GM12892 (cell line): ENCODE results near the gene SYNGR1.
"Not testable (repeated sequence)": the region's sequence is repeated elsewhere in the genome, so short reads cannot be mapped to it uniquely, and the experiment has no call there.

Experiments
- DNase-seq: peaks from one replicate; pipeline ENCODE4 v3.0.0; 2011; ENCODE audit not compliant: insufficient read length
- FAIRE-seq: peaks from 2 replicates; lab custom pipeline; 2011; peaks lifted over from hg19 to GRCh38; lab: Jason Lieb, UNC
- POLR2A ChIP-seq: IDR thresholded peaks from 2 replicates; pipeline ENCODE4 v1.6.1; 2011; ENCODE audit warnings: low read depth, low read length, control low read depth
- POLR2AphosphoS5 ChIP-seq: IDR thresholded peaks from 2 replicates; pipeline ENCODE4 v1.6.1; 2011; ENCODE audit warnings: low read depth, low read length, control low read depth
- TAF1 ChIP-seq: IDR thresholded peaks from 2 replicates; pipeline ENCODE4 v1.6.1; 2011; ENCODE audit warnings: low read depth, mild to moderate bottlenecking, control low read depth, low read length, borderline replicate concordance

SYNGR1 gene

GRCh38 chr22:39318507-39319283 is 31.1 kb upstream of the SYNGR1 start:
- TF ChIP-seq POLR2A (no peak), POLR2AphosphoS5 (no peak), TAF1 (no peak)
- FAIRE-seq (no peak), DNase-seq (no peak)

- peak; percentile 89 for DNase-seq
- FAIRE-seq, result peak; percentile 99
- TF ChIP-seq POLR2A (peak; percentile 100), POLR2AphosphoS5 (peak; percentile 100), TAF1 (peak; percentile 99)
Measured at GRCh38 chr22:39319284-39320022, 30.3 kb upstream of the SYNGR1 start, which contains the start of gene RPL3. RPL3 (minus strand) TSS chr22:39319623; CDS start chr22:39319597, 26 bp downstream.

- not testable (repeated sequence) for FAIRE-seq, DNase-seq
Measured at GRCh38 chr22:39320616-39321029, 29.2 kb upstream of the SYNGR1 start.

GRCh38 chr22:39325392-39325932 is 24.3 kb upstream of the SYNGR1 start:
- FAIRE-seq (no peak), DNase-seq (no peak)
- TF ChIP-seq POLR2A (no peak), TAF1 (no peak), POLR2AphosphoS5 (no peak)

- DNase-seq, result no peak
- TF ChIP-seq POLR2AphosphoS5 (no peak), TAF1 (no peak), POLR2A (no peak)
- FAIRE-seq, result no peak
Measured at GRCh38 chr22:39327995-39328754, 21.6 kb upstream of the SYNGR1 start.

- DNase-seq, FAIRE-seq: not testable (repeated sequence)
Measured at GRCh38 chr22:39330553-39330952, 19.2 kb upstream of the SYNGR1 start.

GRCh38 chr22:39332441-39333064 is 17.2 kb upstream of the SYNGR1 start:
- FAIRE-seq (no peak), DNase-seq (no peak)
- TF ChIP-seq POLR2AphosphoS5, result no peak
- TF ChIP-seq TAF1, result no peak

GRCh38 chr22:39336411-39336810 is 13.4 kb upstream of the SYNGR1 start:
- no peak for FAIRE-seq
- TF ChIP-seq TAF1 (no peak), POLR2A (no peak), POLR2AphosphoS5 (no peak)
- DNase-seq, result no peak

- not testable (repeated sequence) for FAIRE-seq, DNase-seq
Measured at GRCh38 chr22:39339775-39340174, 10.0 kb upstream of the SYNGR1 start.

GRCh38 chr22:39341179-39341578 is 8.6 kb upstream of the SYNGR1 start:
- TF ChIP-seq POLR2AphosphoS5 (no peak), TAF1 (no peak), POLR2A (no peak)
- no peak for DNase-seq
- no peak for FAIRE-seq

- no peak for DNase-seq
- TF ChIP-seq POLR2A (no peak), POLR2AphosphoS5 (no peak), TAF1 (no peak)
- FAIRE-seq, result peak; percentile 94
Measured at GRCh38 chr22:39343259-39344045, 6.3 kb upstream of the SYNGR1 start.
